ENCODE data around the gene PKD1L1. TPM values are rescaled to one million over a fixed set of nuclear protein-coding genes. Genes with fewer than 3 reads are reported as not detected.

Gene PKD1L1
- total RNA-seq, 2 experiments from 2014 or later = 0.08 TPM

DNA sequence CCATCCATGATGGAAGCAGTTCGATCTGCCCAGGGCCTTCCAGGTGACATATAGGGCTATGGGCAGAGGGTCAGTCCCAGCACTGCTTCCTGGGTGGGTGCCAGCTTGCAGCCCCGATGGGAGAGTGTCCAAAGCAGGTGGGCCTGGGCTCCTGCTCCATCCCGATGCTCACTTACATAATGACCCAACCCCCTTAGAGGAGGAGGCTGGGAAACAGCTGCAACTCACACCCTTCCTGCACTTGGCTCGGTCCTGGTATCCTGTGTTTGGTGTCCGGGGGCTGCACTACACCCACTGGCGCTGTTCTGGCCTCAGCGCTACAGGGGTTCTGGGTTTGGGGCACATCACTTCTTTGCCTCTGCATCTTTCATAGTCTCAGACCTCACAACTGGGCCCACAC, 58.5 kb downstream of the PKD1L1 start:
- ChIA-PET CTCF (no interaction called here), POLR2A (no interaction called here)

DNA sequence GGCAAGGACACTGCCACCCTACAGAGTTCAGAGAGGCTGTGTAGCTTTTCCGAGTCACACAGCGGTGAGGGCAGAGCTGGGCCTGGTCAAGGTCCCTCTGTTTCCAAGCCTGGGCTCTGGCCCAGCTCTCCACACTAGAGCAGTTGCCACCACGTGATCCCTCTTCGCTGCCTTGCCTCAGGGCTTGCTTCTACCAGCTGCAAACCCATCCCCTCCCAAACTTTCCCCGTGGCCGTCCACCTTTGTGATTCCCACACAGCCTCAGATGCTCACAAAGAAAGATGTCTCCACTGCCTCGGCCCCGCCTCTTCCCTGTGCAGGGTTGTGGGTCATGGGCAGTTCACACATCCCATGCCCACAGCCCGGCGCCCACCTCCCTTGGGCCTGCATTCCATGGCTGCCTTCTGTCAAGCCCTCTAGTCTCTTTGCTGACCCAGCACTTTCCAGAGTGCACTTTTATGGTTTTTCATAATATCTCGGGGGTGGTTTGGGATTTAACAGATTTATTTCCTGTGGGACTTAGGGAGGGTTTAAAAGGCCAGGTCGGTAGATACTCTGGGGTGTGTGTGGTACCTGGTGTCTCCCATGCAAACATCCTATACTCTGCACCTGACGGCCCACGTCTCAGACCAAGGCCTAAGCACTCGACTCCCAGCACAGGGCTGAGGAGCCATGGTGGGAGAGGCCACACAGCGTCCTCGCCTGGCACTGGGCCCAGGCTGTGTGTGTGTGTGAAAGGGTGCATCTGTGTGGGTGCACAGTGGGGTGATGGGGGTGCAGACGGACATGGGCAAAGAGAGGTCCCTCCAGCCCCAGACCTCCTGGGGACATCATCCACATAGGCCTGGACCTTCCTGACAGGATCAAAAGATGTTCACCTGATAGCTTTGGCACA, 59.6 kb downstream of the PKD1L1 start:
- ChIA-PET POLR2A (no interaction called here), CTCF (no interaction called here)

DNA sequence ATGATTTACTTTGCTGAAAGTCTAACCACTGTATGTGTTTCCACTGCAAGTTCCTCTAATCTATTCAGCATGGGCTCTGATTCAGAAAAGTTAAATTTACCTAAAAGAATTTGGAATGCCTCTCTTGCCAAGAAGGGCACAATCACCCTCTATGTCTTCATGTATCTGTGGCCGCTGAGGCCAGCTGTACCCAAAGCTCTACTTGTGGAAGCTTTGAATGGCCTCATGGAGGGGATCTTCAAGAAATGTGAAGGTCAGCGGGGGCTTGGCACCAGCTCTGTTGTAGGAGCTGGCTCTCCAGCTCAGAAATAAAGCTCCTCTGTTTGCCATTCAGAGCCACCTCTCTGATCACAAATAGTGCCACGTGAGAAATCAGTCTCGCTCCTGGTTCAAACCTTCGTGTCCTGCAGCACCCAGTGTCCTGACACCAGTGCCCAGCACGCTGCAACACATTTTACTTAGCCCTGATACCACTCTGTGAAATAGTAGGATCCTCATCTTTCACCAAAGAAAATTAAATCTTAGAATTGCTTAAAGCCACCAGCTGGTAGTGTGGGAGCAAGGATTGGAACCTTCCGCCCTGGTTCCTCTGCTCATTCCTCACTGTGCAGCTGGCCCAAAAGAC, 61.1 kb downstream of the PKD1L1 start:
- ChIA-PET POLR2A (no interaction called here), CTCF (no interaction called here)

DNA sequence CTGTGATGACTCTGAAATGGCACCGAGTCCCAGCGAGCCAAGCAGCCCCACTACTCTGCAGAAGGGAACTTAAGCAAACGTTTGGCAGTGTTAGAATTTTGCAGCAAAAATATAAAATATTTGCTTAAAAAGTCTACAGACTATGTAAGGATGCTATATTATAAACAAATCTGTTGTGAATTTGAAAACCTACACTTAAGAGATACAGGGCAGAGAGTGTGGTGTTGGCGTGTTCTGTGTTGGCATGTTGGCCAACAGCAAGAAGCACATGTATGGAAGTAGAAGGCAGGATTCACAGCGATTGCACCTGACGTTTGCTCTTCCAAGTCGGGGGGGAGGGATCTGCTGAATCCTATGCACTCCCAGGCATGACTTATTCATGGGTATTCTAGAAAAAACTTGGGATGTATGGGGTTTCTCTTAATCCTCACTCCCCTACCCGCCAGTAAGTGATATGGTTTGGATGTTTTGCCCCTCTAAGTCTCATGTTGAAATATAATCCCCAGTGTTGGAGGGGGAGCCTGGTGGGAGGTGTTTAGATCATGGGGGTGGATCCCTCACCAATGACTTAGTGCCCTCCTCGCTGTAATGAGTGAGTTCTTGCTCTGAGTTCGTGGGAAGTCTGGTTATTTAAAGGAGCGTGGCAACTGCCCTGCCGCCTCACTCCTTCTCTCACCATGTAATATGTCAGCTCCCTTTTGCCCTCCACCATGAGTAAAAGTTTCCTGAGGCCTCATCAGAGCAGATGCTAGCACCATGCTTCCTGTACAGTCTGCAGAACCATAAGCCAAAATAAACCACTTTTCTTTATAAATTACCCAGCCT, 62.1 kb downstream of the PKD1L1 start:
- ChIA-PET POLR2A (no interaction called here), CTCF (no interaction called here)

DNA sequence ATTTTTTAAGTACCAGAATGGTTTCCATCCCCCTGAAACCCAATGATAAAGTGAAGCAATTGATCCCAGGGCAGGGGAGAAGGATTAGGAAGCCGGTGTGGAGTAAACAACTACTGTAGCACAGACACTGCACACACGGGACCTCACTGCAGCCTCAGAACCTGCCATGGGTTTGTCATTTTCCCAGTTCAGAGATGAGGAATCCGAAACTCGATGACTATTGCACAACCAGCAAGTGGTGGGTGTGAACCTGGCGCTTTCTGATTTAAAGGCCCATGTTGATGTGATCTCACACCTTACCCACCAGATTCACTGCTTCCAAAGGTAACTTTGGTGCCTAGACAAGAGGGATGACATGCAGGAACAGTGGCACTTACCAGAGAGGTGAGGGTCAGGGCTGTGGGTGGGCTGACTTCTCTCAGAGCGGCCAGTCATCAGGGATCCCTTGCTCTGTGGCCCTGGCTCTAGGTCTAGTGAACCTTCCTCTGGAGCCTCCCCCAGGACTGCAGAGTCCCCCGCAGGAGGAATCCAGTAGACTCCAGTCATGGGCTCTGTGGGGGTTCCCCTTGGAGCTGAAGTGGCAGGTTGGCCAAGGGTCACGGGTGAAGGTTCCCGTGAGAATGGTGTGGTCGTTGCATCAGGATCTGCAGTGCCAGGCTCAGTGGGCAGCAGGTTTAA, 62.8 kb downstream of the PKD1L1 start:
- ChIA-PET CTCF (interaction anchor here (2.0 kb wide), 1 partner anchor 54 kb away, joined by 8 read pairs; no protein-coding TSS in a partner anchor), POLR2A (no interaction called here)

DNA sequence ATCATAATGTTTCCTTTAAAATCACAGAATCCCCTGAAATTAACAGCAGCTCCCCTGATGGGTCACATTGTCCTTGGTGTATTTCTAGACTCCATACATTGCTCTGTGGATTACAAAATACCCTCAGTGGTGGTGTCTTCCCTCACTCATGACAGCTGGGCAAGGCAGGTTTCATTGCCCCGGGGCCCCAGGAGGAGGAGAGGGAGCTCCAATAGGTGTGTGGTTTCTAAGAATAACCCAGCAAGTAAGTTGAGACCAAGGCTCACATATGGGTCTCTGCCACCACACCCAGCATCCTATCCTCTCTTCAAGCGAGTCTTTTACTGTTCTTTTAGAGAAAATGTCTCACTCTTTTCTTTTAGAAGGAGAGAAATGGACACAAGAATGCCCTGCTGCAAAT, 63.6 kb downstream of the PKD1L1 start:
- ChIA-PET CTCF (interaction anchor here (2.0 kb wide), 1 partner anchor 55 kb away, joined by 8 read pairs; no protein-coding TSS in a partner anchor), POLR2A (no interaction called here)

DNA sequence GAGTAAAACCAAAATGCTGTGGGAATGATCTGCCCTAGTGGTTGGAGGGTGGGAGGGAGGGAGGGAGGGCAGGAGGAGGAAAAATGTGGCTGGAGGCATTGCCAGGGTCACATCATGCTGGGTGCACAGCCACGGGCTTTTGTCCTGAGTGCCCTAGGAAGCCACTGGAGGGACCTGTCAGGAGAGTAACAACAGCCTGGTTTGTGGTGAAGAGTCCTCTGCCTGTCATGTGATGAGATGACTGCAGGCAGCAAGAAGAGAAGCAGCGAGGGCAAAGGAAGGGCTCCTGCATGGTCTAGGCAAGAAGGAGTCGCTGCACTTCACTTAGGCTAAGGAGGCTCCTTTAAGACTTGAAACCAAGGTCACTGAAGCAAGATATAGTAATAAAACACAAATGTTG, 65.6 kb downstream of the PKD1L1 start:
- POLR2A ChIA-PET = no interaction called here

DNA sequence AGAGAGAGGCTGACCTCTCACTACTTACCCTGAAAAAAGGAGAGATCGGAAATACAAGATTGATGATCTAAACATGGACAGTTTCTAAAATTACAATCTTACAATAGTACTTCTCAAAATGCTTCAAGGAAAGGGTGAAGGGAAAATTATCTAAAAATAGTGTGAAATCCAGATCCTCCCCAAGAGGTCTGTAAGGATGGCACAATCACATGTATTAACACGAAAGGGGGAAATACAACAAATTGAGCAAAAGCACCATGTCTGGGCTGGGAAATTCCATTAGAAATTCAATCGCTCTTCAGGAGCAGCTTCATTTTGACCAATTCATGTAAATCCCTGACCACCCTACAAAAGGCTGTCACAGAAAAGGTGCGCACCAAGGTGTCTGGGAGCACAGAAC, 67.0 kb downstream of the PKD1L1 start:
- ChIA-PET CTCF (no interaction called here), POLR2A (no interaction called here)

More for the DNA sequence above, 65.6 kb downstream of the PKD1L1 start:
- CTCF ChIA-PET = no interaction called here

DNA sequence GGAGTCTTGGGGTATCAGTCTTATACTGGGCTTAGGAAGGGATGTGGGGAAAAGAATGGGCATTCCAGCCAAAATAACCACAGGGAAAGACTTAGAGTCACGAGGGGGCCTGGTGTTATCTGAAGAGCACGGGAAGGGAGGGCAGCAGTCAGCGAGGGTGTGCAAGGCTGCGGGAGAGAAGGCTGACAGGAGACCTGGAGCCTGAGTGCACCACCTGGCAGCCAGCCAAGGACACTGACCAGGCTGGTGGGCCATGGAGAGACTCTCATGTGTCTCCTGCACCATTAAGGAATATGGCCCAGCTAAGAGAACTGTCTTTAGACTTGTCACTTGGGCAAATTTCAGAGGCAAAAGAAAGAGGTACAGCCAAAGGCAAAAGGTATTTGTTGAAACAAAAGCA, 69.6 kb downstream of the PKD1L1 start:
- CTCF ChIA-PET = no interaction called here
- POLR2A ChIA-PET = no interaction called here

DNA sequence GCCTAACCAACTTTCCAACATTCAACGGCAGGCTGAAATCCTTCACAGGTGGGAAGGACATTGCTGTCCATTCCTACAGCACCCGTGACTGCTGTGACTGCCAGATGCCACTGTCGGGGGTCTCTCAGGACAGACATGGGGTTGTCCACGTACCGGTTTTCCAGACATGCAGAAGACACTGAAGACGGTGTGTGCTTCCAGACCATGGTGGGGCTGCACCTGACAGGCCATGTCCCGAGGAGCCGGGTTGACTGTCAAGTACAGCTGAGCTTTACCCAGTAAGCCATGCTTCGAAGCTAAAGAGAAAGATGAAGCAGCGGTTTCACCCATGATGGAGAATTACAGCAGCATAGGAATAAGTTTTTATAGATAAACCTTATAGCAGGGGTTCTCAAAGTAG, 70.9 kb downstream of the PKD1L1 start:
- ChIA-PET CTCF (no interaction called here), POLR2A (no interaction called here)

DNA sequence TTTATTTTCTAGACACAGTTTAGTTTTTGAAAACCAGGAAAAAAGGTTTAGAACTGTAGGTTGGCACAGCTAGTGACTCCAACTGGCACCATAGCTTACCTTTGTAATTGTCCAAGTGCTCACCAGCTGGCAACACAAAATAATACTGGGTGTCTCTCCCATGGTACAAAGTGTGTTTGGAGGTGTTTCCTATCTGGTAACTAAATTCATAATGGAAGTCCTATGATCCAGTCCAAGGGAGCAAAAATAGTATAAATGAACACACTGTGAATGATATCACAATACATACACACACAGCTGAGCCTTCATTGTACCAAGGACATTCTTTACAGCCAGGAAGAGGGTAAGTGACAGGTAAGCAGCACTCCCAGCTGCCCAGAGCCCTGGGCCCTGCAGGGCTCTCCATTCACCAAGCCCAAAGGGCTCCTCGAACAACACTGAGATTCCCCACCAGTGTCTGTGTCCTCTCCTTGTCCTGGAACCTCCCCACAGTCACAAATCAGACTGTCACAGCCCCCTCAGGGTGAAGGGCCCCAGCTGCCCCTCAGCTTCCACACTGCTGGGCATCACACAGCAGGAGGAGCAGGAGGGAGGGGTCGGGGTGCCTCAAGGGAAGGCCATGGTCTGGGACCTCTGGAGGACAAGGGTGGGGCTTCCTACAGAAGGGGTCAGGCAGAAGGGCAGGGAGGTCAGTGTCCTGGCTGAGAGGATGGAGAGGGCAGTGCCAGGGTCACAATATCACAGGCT, 72.1 kb downstream of the PKD1L1 start:
- ChIA-PET POLR2A (no interaction called here), CTCF (no interaction called here)

DNA sequence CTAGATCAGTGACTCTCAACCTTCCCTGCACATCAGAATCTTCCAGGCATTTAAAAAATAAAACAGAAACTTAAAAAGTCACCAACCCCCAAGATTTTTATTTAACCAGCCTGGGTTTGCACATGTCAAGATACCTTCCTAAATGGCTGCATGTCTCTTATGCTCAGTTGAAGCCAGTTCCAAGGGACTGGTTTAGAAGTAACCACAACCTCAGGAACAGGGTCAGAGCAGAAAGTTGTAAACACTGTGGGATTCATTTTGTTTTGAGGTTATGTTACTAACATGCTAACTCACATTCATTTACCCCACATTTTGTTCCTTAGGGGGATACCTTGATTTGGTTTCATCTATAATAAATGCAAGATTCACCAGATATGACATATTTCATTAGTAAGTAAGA, 72.9 kb downstream of the PKD1L1 start:
- ChIA-PET CTCF (no interaction called here), POLR2A (no interaction called here)

DNA sequence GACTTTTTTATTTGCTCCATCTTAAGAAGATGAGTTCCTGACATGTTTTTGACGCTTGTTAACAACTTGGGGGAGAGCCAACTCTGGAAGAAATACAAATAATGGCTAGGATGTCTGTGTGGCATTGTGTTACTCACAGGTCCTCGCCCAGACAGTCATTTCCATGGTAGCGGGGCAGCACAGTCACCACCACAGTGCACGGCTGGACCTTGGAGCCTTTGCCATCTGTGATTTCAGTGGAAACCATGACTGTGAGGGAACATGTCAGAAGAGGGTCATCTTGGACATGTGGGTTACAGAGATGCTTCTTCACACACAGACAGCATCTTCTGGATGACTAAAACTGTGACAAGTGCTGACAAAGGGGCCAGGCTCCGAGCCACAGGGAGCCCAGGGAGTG, 74.5 kb downstream of the PKD1L1 start:
- ChIA-PET CTCF (no interaction called here), POLR2A (interaction anchor here (0.7 kb wide), 1 partner anchor 261 kb away, joined by 5 read pairs; no protein-coding TSS in a partner anchor)

DNA sequence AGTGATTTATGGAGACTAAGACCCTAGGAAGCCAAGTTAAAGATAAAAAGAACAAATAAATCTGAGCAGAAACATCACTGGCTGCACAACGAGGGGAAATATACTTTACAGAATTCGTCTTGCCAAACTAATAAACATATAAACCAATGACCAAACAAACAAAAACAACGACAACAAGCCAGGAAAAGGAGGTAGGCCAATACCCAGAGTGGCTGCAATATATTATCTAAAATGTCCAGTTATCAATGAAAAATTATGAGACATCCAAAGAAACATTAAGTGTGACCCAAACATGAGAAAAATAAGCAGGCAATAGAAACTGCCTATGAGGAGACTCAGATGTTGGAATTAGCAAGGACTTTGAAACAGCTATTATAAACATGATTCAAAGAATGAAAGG, 81.0 kb downstream of the PKD1L1 start:
- ChIA-PET POLR2A (no interaction called here), CTCF (no interaction called here)

DNA sequence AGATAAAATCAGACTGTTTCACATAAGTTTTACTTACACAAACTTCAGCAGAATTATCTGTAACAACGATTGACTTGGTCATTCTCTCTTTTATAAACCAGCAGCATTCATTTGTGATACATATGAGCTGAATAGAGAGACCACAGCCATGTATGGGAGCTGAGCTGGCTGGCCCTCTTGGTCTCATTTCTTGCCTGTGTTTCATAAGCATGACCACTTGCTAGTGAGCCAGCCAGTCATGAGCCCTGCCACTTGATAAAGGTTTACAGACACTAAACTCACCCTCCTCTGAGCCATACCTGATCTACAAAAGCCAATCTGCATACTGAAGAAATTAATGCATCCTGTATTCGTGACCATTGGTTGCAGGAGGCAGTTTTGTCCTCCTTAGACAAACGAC, 82.1 kb downstream of the PKD1L1 start:
- ChIA-PET CTCF (no interaction called here), POLR2A (no interaction called here)

DNA sequence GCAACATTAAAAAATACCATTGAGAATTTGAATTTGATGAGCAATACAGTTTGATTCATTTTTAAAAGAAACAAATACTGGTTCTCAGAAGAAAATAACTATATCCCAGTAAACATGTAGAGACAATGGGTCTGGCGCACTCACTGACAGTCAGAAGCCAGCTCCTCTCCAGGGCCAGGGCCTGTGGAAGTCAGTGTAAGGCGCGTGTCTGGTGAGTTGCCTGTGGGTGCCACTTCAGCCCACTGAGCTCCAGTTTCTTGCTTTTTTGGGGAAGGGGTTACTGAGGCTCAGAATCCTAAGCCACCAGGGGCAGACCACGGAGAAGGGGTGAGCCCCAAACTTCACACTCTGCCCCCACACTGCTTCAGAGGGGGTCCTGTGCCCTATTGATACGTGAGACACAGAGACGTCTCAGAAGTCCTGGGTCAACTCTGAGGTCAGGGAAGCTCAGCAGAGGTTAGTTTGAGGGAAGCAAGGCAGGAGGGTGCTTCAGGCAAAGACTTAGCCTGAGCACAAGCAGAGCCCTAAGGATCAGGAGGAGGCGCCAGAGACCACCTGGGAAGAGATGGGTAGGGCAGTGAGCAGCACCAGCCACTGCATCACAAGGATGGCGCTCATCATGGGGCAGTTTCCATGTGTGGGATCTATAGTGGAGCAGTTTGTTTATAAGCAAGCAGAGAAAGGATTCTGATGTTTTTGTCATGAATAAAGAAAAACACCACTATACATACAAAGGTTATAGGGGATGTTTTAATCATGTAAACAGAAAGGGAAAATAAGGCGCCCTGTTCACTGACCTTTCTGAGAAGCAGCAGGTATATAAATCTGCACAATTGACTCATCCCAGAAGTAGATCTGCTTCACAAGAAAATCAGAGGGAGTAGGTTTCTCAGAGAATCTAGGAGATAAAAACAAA, 95.7 kb downstream of the PKD1L1 start:
- ChIA-PET CTCF (no interaction called here), POLR2A (no interaction called here)

DNA sequence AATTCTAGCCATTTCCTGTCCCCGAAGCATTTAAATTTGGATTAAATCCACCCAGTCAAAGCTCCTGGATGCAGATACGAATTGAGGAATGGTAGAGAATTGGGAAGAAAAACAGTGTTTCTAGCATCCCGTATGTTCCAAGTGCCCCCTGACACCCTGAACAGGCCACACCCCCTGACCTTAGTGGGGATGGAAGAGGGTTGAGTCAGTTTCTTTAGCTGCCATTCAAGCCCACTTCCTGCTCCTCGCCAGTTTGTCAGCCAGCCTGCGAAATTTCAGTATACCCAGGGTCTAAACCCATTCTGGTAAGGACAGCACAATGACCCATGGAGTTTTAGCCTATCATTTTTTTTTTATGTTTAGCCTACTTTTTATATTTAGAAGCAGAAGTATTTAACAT, 101.1 kb downstream of the PKD1L1 start:
- CTCF ChIA-PET = no interaction called here
- POLR2A ChIA-PET = no interaction called here

DNA sequence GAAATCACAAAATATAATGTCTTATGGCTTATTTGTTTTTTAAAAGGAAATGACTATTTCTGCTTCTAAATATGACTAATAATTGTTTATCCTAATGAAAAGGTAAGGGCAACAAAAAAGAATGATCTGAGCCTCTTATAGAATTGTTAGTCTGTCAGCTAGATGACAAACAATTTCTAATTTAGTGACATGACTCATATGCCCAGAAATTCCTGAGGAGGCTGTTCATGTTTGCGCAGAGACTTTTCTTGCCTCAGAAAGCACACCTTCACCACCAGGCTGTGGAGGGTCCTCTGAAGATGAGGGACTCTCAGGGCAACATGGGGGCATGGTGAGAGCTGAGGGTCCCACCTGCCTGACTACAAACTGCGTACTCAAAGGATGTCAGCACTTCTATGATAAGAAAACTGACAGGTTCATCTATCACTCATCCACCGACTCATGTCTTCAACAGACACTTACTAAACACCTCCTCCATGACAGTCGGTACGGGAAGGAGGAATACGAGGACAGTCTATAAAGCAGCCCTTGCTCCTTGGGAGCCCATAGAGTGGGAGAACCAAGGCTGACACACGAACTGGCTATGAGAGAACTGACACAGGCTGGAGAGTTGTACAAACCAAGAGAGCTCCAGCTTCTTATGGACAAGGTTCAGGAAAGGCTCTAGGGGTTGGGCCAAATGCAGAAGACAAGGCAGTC, 102.0 kb downstream of the PKD1L1 start:
- ChIA-PET CTCF (no interaction called here), POLR2A (no interaction called here)

Measured in activated CD8-positive, alpha-beta memory T cell treated with anti-CD3 and anti-CD28 coated beads for 36 hours (primary cell).